ENCODE data around the gene WEE2.
A peak's percentile ranks its signal among the peaks of the same experiment; 100 is the strongest.

WEE2 gene

GRCh38 chr7:141708351-141708750 lies at the start of gene WEE2:
Gene WEE2 (plus strand): TSS chr7:141708353. CDS start chr7:141708759, 406 bp downstream.
- Mint-ChIP-seq H3K4me1 (peaks cover 15% of the 10 kb centered on the region), H3K27ac (ENCODE audit: low read depth) (no peak within 1 kb of the TSS), H3K36me3 (ENCODE audit: insufficient read depth) (no peaks in the 10 kb centered on the region), H3K9me3 (no peaks in the 10 kb centered on the region), H3K4me3 (no peak within 1 kb of the TSS), H3K27me3 (no peaks in the 10 kb centered on the region)
- ATAC-seq (replicated peaks; ENCODE audit: extremely low read depth, poor library complexity, severe bottlenecking) (no peak), DNase-seq (ENCODE audit: low spot score in 2 of 2) (no peak)

DNA sequence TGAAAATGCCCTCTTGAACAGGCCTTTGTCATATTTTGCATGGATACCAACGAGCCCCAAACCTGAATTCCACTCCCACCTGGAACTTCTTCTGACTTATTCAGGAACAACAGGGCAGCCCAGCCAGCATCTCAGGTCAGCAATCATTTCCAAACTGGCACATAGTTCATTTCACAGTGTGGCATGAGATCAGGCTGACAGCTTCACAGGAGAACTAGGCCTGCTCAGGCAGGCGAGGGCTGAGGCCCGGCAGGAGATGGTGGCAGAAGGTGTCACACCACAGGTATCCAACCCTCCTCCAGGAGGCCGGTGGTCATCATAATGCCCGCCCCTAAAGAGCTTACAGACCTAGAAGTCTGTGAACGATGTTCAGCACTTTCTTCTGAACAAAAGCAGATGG lies 48.7 kb upstream of the WEE2 start:
- Mint-ChIP-seq H3K36me3 (ENCODE audit: insufficient read depth) (peaks cover 18% of the 10 kb centered on the region), H3K27me3 (no peaks in the 10 kb centered on the region), H3K4me1 (peaks cover 3% of the 10 kb centered on the region), H3K9me3 (no peaks in the 10 kb centered on the region), H3K4me3 (no peak overlapping the region), H3K27ac (ENCODE audit: low read depth) (no peak overlapping the region)
- no peak for DNase-seq (ENCODE audit: low spot score in 2 of 2)
- ATAC-seq (replicated peaks; ENCODE audit: extremely low read depth, poor library complexity, severe bottlenecking), result no peak

- Mint-ChIP-seq H3K4me1 (no peaks in the 10 kb centered on the region), H3K4me3 (no peak overlapping the region), H3K27ac (ENCODE audit: low read depth) (peak overlapping the region; percentile 41), H3K36me3 (ENCODE audit: insufficient read depth) (peaks cover 15% of the 10 kb centered on the region), H3K27me3 (no peaks in the 10 kb centered on the region), H3K9me3 (no peaks in the 10 kb centered on the region)
- ATAC-seq (replicated peaks; ENCODE audit: extremely low read depth, poor library complexity, severe bottlenecking), result no peak
- no peak for DNase-seq (ENCODE audit: low spot score in 2 of 2)
Measured at GRCh38 chr7:141660259-141660658, 47.9 kb upstream of the WEE2 start.

GRCh38 chr7:141663081-141663849 lies 44.9 kb upstream of the WEE2 start:
- Mint-ChIP-seq H3K9me3 (no peaks in the 10 kb centered on the region), H3K4me3 (no peak overlapping the region), H3K27me3 (no peaks in the 10 kb centered on the region), H3K36me3 (ENCODE audit: insufficient read depth) (peaks cover 18% of the 10 kb centered on the region), H3K27ac (ENCODE audit: low read depth) (no peak overlapping the region), H3K4me1 (peaks cover 8% of the 10 kb centered on the region)
- ATAC-seq (replicated peaks; ENCODE audit: extremely low read depth, poor library complexity, severe bottlenecking) (no peak), DNase-seq (ENCODE audit: low spot score in 2 of 2) (no peak)

- Mint-ChIP-seq H3K27ac (ENCODE audit: low read depth) (no peak overlapping the region), H3K9me3 (no peaks in the 10 kb centered on the region), H3K36me3 (ENCODE audit: insufficient read depth) (peaks cover 17% of the 10 kb centered on the region), H3K27me3 (no peaks in the 10 kb centered on the region), H3K4me3 (no peak overlapping the region), H3K4me1 (peaks cover 8% of the 10 kb centered on the region)
- no peak for DNase-seq (ENCODE audit: low spot score in 2 of 2)
- ATAC-seq (replicated peaks; ENCODE audit: extremely low read depth, poor library complexity, severe bottlenecking), result no peak
Measured at GRCh38 chr7:141664450-141664849, 43.7 kb upstream of the WEE2 start.

DNA sequence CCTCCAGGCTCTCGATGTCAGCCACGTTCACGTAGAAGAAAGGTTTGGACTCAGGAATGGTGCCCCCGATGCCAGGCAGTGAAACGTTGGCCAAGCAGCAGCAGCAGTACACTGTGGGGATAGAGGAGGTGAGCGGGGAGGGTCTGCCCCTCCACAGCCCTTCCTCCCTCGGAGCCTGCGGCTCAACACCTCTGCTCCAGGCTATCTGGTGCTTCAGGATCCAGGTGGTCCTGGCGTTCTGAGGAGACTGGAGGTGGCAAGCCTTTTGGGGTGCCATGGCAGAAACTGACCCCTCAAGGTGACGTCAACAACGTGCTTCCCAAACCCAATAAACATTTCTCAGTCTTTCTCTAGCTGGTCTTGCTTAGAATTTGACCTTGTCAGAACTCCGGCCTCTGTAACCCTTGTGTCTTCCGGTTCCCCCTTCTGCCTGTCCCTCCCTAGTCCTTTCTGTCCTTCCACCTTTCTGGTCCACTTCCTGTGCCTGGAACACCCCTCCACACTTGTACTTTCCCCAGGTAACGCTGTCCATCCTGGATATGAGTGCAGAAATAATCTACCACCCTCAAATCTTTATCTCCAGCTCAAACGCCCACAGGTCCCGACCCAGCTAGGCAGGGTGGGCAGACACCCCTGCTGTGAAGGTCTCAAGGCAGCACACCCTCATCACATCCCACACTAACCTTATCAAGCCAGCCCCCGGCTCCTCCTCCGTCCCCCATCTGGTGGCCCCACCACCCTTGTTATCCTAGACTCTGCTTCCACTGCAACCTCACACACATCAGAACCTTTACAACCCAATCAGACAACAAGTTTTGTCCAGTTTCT lies 42.7 kb upstream of the WEE2 start:
- no peak overlapping the region for H3K4me3 Mint-ChIP-seq
- no peak for ATAC-seq (replicated peaks; ENCODE audit: extremely low read depth, poor library complexity, severe bottlenecking)
- H3K9me3 Mint-ChIP-seq, result no peaks in the 10 kb centered on the region
- peaks cover 8% of the 10 kb centered on the region for H3K4me1 Mint-ChIP-seq
- no peak for DNase-seq (ENCODE audit: low spot score in 2 of 2)
- H3K27ac Mint-ChIP-seq (ENCODE audit: low read depth), result peak overlapping the region; percentile 66
- H3K27me3 Mint-ChIP-seq, result no peaks in the 10 kb centered on the region
- peaks cover 16% of the 10 kb centered on the region for H3K36me3 Mint-ChIP-seq (ENCODE audit: insufficient read depth)

GRCh38 chr7:141666071-141666470 lies 42.1 kb upstream of the WEE2 start:
- no peak for ATAC-seq (replicated peaks; ENCODE audit: extremely low read depth, poor library complexity, severe bottlenecking)
- Mint-ChIP-seq H3K27me3 (no peaks in the 10 kb centered on the region), H3K36me3 (ENCODE audit: insufficient read depth) (peaks cover 13% of the 10 kb centered on the region), H3K9me3 (no peaks in the 10 kb centered on the region), H3K4me1 (peaks cover 8% of the 10 kb centered on the region), H3K27ac (ENCODE audit: low read depth) (peak overlapping the region; percentile 66), H3K4me3 (no peak overlapping the region)
- DNase-seq (ENCODE audit: low spot score in 2 of 2), result no peak

- DNase-seq (ENCODE audit: low spot score in 2 of 2) (no peak), ATAC-seq (replicated peaks; ENCODE audit: extremely low read depth, poor library complexity, severe bottlenecking) (no peak)
- Mint-ChIP-seq H3K4me3 (no peak overlapping the region), H3K27me3 (no peaks in the 10 kb centered on the region), H3K9me3 (no peaks in the 10 kb centered on the region), H3K36me3 (ENCODE audit: insufficient read depth) (peaks cover 9% of the 10 kb centered on the region), H3K27ac (ENCODE audit: low read depth) (peak overlapping the region; percentile 19), H3K4me1 (peaks cover 8% of the 10 kb centered on the region)
Measured at GRCh38 chr7:141668853-141669252, 39.3 kb upstream of the WEE2 start.

DNA sequence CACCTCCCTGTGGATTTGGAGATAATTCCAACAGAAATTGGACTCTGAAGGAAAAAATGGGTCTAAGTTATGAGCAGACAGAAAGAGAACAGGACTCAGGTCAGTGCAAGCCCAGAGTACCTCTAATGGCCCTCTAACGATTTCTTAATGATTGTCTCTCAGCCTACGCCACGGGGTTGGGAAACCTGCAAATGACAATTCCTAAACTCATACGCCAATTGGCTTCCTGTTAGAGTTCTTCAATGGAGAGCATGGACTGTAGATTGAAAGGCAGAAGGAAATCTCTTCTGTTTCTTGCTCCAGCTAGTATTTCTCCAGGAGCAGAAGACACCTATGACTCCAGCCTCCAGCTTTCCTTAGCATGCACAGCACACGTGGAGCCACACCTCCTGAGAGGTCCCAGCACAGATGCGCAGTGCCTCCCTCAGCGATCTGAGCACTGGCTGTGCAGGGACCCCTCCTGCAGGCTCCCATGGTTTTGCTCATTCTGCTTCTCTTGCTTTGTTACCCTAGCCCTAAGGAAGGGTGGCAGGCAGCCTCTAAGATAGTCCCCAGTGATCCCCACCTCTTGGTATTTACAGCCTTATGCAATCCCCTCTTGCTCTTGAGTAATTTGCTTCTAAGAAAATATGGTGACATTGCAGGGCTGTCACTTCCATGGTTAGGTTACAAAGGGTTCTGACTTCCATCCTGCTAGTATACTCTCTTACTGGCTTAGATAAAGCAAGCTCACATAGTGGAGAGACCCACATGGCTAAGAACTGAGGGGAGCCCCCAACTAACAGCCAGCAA lies 36.3 kb upstream of the WEE2 start:
- Mint-ChIP-seq H3K4me3 (no peak overlapping the region), H3K36me3 (ENCODE audit: insufficient read depth) (peaks cover 10% of the 10 kb centered on the region), H3K4me1 (peaks cover 5% of the 10 kb centered on the region), H3K9me3 (no peaks in the 10 kb centered on the region), H3K27me3 (no peaks in the 10 kb centered on the region), H3K27ac (ENCODE audit: low read depth) (no peak overlapping the region)
- no peak for DNase-seq (ENCODE audit: low spot score in 2 of 2)
- no peak for ATAC-seq (replicated peaks; ENCODE audit: extremely low read depth, poor library complexity, severe bottlenecking)

GRCh38 chr7:141673346-141673745 lies 34.8 kb upstream of the WEE2 start:
- peak overlapping the region; percentile 10 for H3K27ac Mint-ChIP-seq (ENCODE audit: low read depth)
- H3K9me3 Mint-ChIP-seq, result no peaks in the 10 kb centered on the region
- DNase-seq (ENCODE audit: low spot score in 2 of 2) (no peak), ATAC-seq (replicated peaks; ENCODE audit: extremely low read depth, poor library complexity, severe bottlenecking) (no peak)
- H3K4me3 Mint-ChIP-seq, result no peak overlapping the region
- peaks cover 12% of the 10 kb centered on the region for H3K36me3 Mint-ChIP-seq (ENCODE audit: insufficient read depth)
- no peaks in the 10 kb centered on the region for H3K27me3 Mint-ChIP-seq
- H3K4me1 Mint-ChIP-seq, result peaks cover 5% of the 10 kb centered on the region

GRCh38 chr7:141674171-141674671 lies 33.9 kb upstream of the WEE2 start:
- peaks cover 5% of the 10 kb centered on the region for H3K4me1 Mint-ChIP-seq
- H3K27ac Mint-ChIP-seq (ENCODE audit: low read depth), result peak overlapping the region; percentile 10
- H3K9me3 Mint-ChIP-seq, result no peaks in the 10 kb centered on the region
- H3K4me3 Mint-ChIP-seq, result no peak overlapping the region
- peaks cover 12% of the 10 kb centered on the region for H3K36me3 Mint-ChIP-seq (ENCODE audit: insufficient read depth)
- no peak for DNase-seq (ENCODE audit: low spot score in 2 of 2)
- no peak for ATAC-seq (replicated peaks; ENCODE audit: extremely low read depth, poor library complexity, severe bottlenecking)
- no peaks in the 10 kb centered on the region for H3K27me3 Mint-ChIP-seq

- Mint-ChIP-seq H3K27ac (ENCODE audit: low read depth) (no peak overlapping the region), H3K36me3 (ENCODE audit: insufficient read depth) (peaks cover 12% of the 10 kb centered on the region)
Measured at GRCh38 chr7:141674702-141675101, 33.5 kb upstream of the WEE2 start.

More at GRCh38 chr7:141674702-141675101, 33.5 kb upstream of the WEE2 start:
- Mint-ChIP-seq H3K9me3 (no peaks in the 10 kb centered on the region), H3K4me1 (peaks cover 5% of the 10 kb centered on the region), H3K27me3 (no peaks in the 10 kb centered on the region), H3K4me3 (no peak overlapping the region)
- ATAC-seq (replicated peaks; ENCODE audit: extremely low read depth, poor library complexity, severe bottlenecking), result no peak
- no peak for DNase-seq (ENCODE audit: low spot score in 2 of 2)

Data from central memory CD8-positive, alpha-beta T cell (primary cell).